K562 (cell line): ENCODE results near the gene BAIAP2. TPM values are rescaled to one million over a fixed set of nuclear protein-coding genes. Genes with fewer than 3 reads are reported as not detected.

Experiments used
- ARID3B ChIP-seq: fragments of 250-450 bp; sonication (Bioruptor Pico); IDR thresholded peaks from 2 replicates; pipeline ENCODE4 v1.4.0; 2020; ENCODE audit warnings: borderline replicate concordance
- E2F6 ChIP-seq, 2 experiments: IDR thresholded peaks; 2 replicates each; pipeline ENCODE4 v1.6.1; 2011; ENCODE audit warnings: borderline replicate concordance in 1 of 2, control low read depth in 1 of 2, low read depth in 1 of 2, low read length in 1 of 2, mild to moderate bottlenecking in 1 of 2, mixed read lengths in 1 of 2, moderate library complexity in 1 of 2; ENCODE audit not compliant: insufficient read depth in 1 of 2, insufficient read length in 1 of 2, poor library complexity in 1 of 2, severe bottlenecking in 1 of 2; ENCODE audit errors: extremely low read depth in 1 of 2
- HSF4 ChIP-seq: fragments of 250-450 bp; sonication (Bioruptor Pico); IDR thresholded peaks from 2 replicates; pipeline ENCODE4 v2.1.2; 2022; ENCODE audit warnings: mild to moderate bottlenecking, moderate library complexity, borderline replicate concordance
- MTA1 ChIP-seq: fragments of 450-650 bp; IDR thresholded peaks from 2 replicates; pipeline ENCODE4 v1.6.1; 2017; ENCODE audit warnings: borderline replicate concordance
- RBBP5 ChIP-seq: fragments of 200-600 bp; sonication (generic); IDR thresholded peaks from 2 replicates; pipeline ENCODE4 v1.6.1; 2012; ENCODE audit warnings: borderline replicate concordance, mild to moderate bottlenecking, low read length, control low read depth, inconsistent platforms; ENCODE audit not compliant: insufficient read depth, poor library complexity, severe bottlenecking
- TAF7 ChIP-seq: fragments of 450-650 bp; IDR thresholded peaks from 2 replicates; pipeline ENCODE4 v1.6.1; 2016; ENCODE audit warnings: missing genetic modification characterization, missing compliant biosample characterization
- TFAP4 ChIP-seq: sonication (generic); formaldehyde crosslinking; IDR thresholded peaks from 2 replicates; pipeline ENCODE4 v1.8.0; 2022; ENCODE audit warnings: missing genetic modification reagents, mild to moderate bottlenecking, moderate library complexity, borderline replicate concordance
- ZNF224 ChIP-seq: sonication (generic); formaldehyde crosslinking; IDR thresholded peaks from 2 replicates; pipeline ENCODE4 v1.8.0; 2022; ENCODE audit warnings: mild to moderate bottlenecking, missing genetic modification reagents
- ZNF395 ChIP-seq: fragments of 200-800 bp; sonication (Bioruptor generic); IDR thresholded peaks from 2 replicates; pipeline ENCODE4 v1.6.1; 2017; ENCODE audit warnings: missing genetic modification characterization, missing compliant biosample characterization
- ZNF449 ChIP-seq: fragments of 250-450 bp; sonication (Bioruptor Pico); IDR thresholded peaks from 2 replicates; pipeline ENCODE4 v1.8.0; 2022; ENCODE audit warnings: moderate library complexity, mild to moderate bottlenecking, inconsistent platforms
- ZNF609 ChIP-seq: sonication (generic); formaldehyde crosslinking; IDR thresholded peaks from 2 replicates; pipeline ENCODE4 v1.8.1; 2023; ENCODE audit warnings: missing genetic modification reagents, mild to moderate bottlenecking, borderline replicate concordance
- polyA plus RNA-seq, 8 experiments: library from polyadenylated mRNA; depleted of rRNA in 4 of 8; stranded (reverse) in 5 of 8; unstranded in 3 of 8; fragments of >200 nt; fragmentation: Nextera tagmentation in 2 of 8; fragmentation: Illumina TruSeq in 1 of 8; extraction: Ambion mirVana in 2 of 8; extraction: Trizol in 1 of 8; gene quantifications; 2 replicates each; pipeline versions ENCODE4 v1.2.1 to v1.2.3, GENCODE V29; 2011 to 2014; ENCODE audit warnings: inconsistent platforms in 1 of 8, missing spikeins in 1 of 8
- total RNA-seq, 7 experiments: library from RNA; depleted of rRNA in 6 of 7; stranded (reverse); fragments of >200 nt in 6 of 7; fragmentation: Illumina TruSeq in 2 of 7; extraction: Trizol in 2 of 7; gene quantifications; 2 replicates each; pipeline versions ENCODE4 v1.2.1 to v1.2.3, GENCODE V29; 2011 to 2021; ENCODE audit warnings: low replicate concordance in 1 of 7

Gene BAIAP2
- total and polyA plus RNA-seq, 9 of the 15 experiments (the other 6 are each of a cell fraction or from before 2014, with no cell fraction given) = 2.3 to 51.6 (median 18.4) TPM

- no peak for TF ChIP-seq ZNF609 (CRISPR knock-in tag)
- TF ChIP-seq ZNF395 (CRISPR knock-in tag) = 0 out of 2 replicates have a peak, but pooled peaks have one; percentile 58
- TF ChIP-seq ARID3B (CRISPR knock-in tag) = no peak
- peak in 1 of 2 experiments; percentile 64 for TF ChIP-seq E2F6 (IDR thresholded peaks at IDR 0.05; ENCODE audit: borderline replicate concordance in 1 of 2, extremely low read depth in 1 of 2, insufficient read depth in 1 of 2, insufficient read length in 1 of 2, low read depth in 1 of 2, low read length in 1 of 2, poor library complexity in 1 of 2, severe bottlenecking in 1 of 2)
- no peak for TF ChIP-seq HSF4
- peak; percentile 1 for TF ChIP-seq RBBP5
- TF ChIP-seq MTA1 = 0 out of 2 replicates have a peak, but pooled peaks have one; percentile 37
- no peak for TF ChIP-seq TAF7 (tag)
- peak; percentile 17; the same call in 1 of the 2 replicates for TF ChIP-seq ZNF224 (CRISPR knock-in tag)
- TF ChIP-seq TFAP4 = peak; percentile 28; the same call in 1 of the 2 replicates
- no peak for TF ChIP-seq ZNF449 (CRISPR knock-in tag)
Measured at GRCh38 chr17:81019563-81020442, 15.1 kb upstream of the BAIAP2 start (continued).
